Measurements from ENCODE around the gene DIRAS1. TPM values are rescaled to one million over a fixed set of nuclear protein-coding genes. Genes with fewer than 3 reads are reported as not detected.

Gene DIRAS1
- total and polyA plus RNA-seq, 2 donors (not counting 3 experiments of a cell fraction or from before 2014, with no cell fraction given): 0.09 to 0.17 TPM

GRCh38 chr19:2726160-2726855 lies 5.1 kb upstream of the DIRAS1 start:
- CTCF ChIA-PET: no interaction called here
- no peak overlapping the region for H3K27ac ChIP-seq (ENCODE audit: insufficient read depth, low read depth, low read length)
- POLR2A ChIA-PET: no interaction called here
- H3K4me2 ChIP-seq (ENCODE audit: insufficient read depth, low read length): no peak overlapping the region
- no peaks in the 10 kb centered on the region for H4K20me1 ChIP-seq (replicated peaks; ENCODE audit: control insufficient read depth, extremely low read depth, insufficient read depth, low read length)
- H3K36me3 ChIP-seq (ENCODE audit: control insufficient read depth in 2 of 2, extremely low read depth in 1 of 2, insufficient read depth in 2 of 2, low read length in 2 of 2): no peaks in the 10 kb centered on the region
- intact Hi-C loops (cut with micrococcal nuclease): no loop called here
- H2AFZ ChIP-seq (ENCODE audit: low read depth, low read length): no peak overlapping the region
- no TSS peak for BruUV-seq (replicated peaks)
- H3K79me2 ChIP-seq (ENCODE audit: control insufficient read depth, insufficient read depth, low read length): no peaks in the 10 kb centered on the region
- H3K9ac ChIP-seq (replicated peaks; ENCODE audit: extremely low read depth, insufficient read depth, low read length): no peak overlapping the region
- no peak for DNase-seq (ENCODE audit: low read depth, low spot score)
- H3K9me1 ChIP-seq (replicated peaks; ENCODE audit: control insufficient read depth, extremely low read depth, insufficient read depth, low read length): no peaks in the 10 kb centered on the region
- dilution Hi-C loops (cut with MboI; ENCODE audit: extremely low pct_ligation_motif_present, low sequenced_read_pairs): no loop called here
- H3K9me3 ChIP-seq (replicated peaks; ENCODE audit: control insufficient read depth, insufficient read depth, low read length): no peaks in the 10 kb centered on the region
- no peak for FAIRE-seq
- peaks cover 11 to 14% of the 10 kb centered on the region in 2 experiments for H3K27me3 ChIP-seq (ENCODE audit: control insufficient read depth in 2 of 2, insufficient read depth in 2 of 2, low read length in 2 of 2)
- no peaks in the 10 kb centered on the region for H3K4me1 ChIP-seq (ENCODE audit: control insufficient read depth, extremely low read depth, insufficient read depth, low read length)
- no peak for TF ChIP-seq MYC (IDR thresholded peaks at IDR 0.05; ENCODE audit: low read depth, low read length)
- TF ChIP-seq, protein P1, sequence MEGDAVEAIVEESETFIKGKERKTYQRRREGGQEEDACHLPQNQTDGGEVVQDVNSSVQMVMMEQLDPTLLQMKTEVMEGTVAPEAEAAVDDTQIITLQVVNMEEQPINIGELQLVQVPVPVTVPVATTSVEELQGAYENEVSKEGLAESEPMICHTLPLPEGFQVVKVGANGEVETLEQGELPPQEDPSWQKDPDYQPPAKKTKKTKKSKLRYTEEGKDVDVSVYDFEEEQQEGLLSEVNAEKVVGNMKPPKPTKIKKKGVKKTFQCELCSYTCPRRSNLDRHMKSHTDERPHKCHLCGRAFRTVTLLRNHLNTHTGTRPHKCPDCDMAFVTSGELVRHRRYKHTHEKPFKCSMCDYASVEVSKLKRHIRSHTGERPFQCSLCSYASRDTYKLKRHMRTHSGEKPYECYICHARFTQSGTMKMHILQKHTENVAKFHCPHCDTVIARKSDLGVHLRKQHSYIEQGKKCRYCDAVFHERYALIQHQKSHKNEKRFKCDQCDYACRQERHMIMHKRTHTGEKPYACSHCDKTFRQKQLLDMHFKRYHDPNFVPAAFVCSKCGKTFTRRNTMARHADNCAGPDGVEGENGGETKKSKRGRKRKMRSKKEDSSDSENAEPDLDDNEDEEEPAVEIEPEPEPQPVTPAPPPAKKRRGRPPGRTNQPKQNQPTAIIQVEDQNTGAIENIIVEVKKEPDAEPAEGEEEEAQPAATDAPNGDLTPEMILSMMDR (IDR thresholded peaks at IDR 0.05; ENCODE audit: extremely low read depth in 1 of 2, insufficient read depth in 1 of 2, low read depth in 1 of 2, low read length in 2 of 2): no peak
- H3K4me3 ChIP-seq (replicated peaks in 1 of 3; ENCODE audit: insufficient read depth in 1 of 3, low read depth in 1 of 3, low read length in 3 of 3): no peak overlapping the region

- dilution Hi-C loops (cut with MboI; ENCODE audit: extremely low pct_ligation_motif_present, low sequenced_read_pairs): no loop called here
- no peak overlapping the region for H2AFZ ChIP-seq (ENCODE audit: low read depth, low read length)
- peaks cover 15 to 26% of the 10 kb centered on the region in 2 experiments for H3K27me3 ChIP-seq (ENCODE audit: control insufficient read depth in 2 of 2, insufficient read depth in 2 of 2, low read length in 2 of 2)
- no peak for DNase-seq (ENCODE audit: low read depth, low spot score)
- no peaks in the 10 kb centered on the region for H4K20me1 ChIP-seq (replicated peaks; ENCODE audit: control insufficient read depth, extremely low read depth, insufficient read depth, low read length)
- no peak overlapping the region for H3K4me2 ChIP-seq (ENCODE audit: insufficient read depth, low read length)
- intact Hi-C loops (cut with micrococcal nuclease): no loop called here
- H3K27ac ChIP-seq (ENCODE audit: insufficient read depth, low read depth, low read length): no peak overlapping the region
- H3K36me3 ChIP-seq (ENCODE audit: control insufficient read depth in 2 of 2, extremely low read depth in 1 of 2, insufficient read depth in 2 of 2, low read length in 2 of 2): no peaks in the 10 kb centered on the region
- no peaks in the 10 kb centered on the region for H3K9me1 ChIP-seq (replicated peaks; ENCODE audit: control insufficient read depth, extremely low read depth, insufficient read depth, low read length)
- no TSS peak for BruUV-seq (replicated peaks)
- no peak for FAIRE-seq
- H3K9ac ChIP-seq (replicated peaks; ENCODE audit: extremely low read depth, insufficient read depth, low read length): no peak overlapping the region
- no peak for TF ChIP-seq POLR2A (IDR thresholded peaks at IDR 0.05; ENCODE audit: low read depth, low read length)
- TF ChIP-seq, protein P2, sequence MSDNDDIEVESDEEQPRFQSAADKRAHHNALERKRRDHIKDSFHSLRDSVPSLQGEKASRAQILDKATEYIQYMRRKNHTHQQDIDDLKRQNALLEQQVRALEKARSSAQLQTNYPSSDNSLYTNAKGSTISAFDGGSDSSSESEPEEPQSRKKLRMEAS (IDR thresholded peaks at IDR 0.05; ENCODE audit: insufficient read depth, insufficient read length): no peak
- TF ChIP-seq GATA2 (IDR thresholded peaks at IDR 0.05; ENCODE audit: insufficient read depth, insufficient read length, low read depth, low read length): no peak
- TF ChIP-seq MYC (IDR thresholded peaks at IDR 0.05; ENCODE audit: low read depth, low read length): no peak
- TF ChIP-seq, protein P1 (IDR thresholded peaks at IDR 0.05; ENCODE audit: extremely low read depth in 1 of 2, insufficient read depth in 1 of 2, low read depth in 1 of 2, low read length in 2 of 2): no peak
- no peak for TF ChIP-seq JUN (IDR thresholded peaks at IDR 0.05; ENCODE audit: borderline replicate concordance, insufficient read depth, insufficient read length, low read depth)
- no peak for TF ChIP-seq POLR2AphosphoS5 (IDR thresholded peaks at IDR 0.05; ENCODE audit: insufficient read depth, low read depth, low read length)
- TF ChIP-seq FOS (IDR thresholded peaks at IDR 0.05; ENCODE audit: borderline replicate concordance, insufficient read depth, low read length): no peak
- no peak for TF ChIP-seq EZH2 (IDR thresholded peaks at IDR 0.05; ENCODE audit: borderline replicate concordance, low read depth, low read length, severe bottlenecking)
- ChIA-PET POLR2A (no interaction called here), CTCF (interaction anchor here (1.4 kb wide), 1 partner anchor 15 kb away, joined by 3 read pairs; no protein-coding TSS in a partner anchor)
- no peaks in the 10 kb centered on the region for H3K79me2 ChIP-seq (ENCODE audit: control insufficient read depth, insufficient read depth, low read length)
- no peaks in the 10 kb centered on the region for H3K4me1 ChIP-seq (ENCODE audit: control insufficient read depth, extremely low read depth, insufficient read depth, low read length)
- no peak overlapping the region for H3K4me3 ChIP-seq (replicated peaks in 1 of 3; ENCODE audit: insufficient read depth in 1 of 3, low read depth in 1 of 3, low read length in 3 of 3)
- no peaks in the 10 kb centered on the region for H3K9me3 ChIP-seq (replicated peaks; ENCODE audit: control insufficient read depth, insufficient read depth, low read length)
Measured at GRCh38 chr19:2724148-2724557, 3.0 kb upstream of the DIRAS1 start.
